GM19324 (cell line): ENCODE data around the gene WDR38.

Experiments used
- ATAC-seq: cut with Tn5 transposase; IDR thresholded peaks from one replicate; pipeline ENCODE4 v1.9.1; 2021; ENCODE audit warnings: mild to moderate bottlenecking, moderate library complexity; ENCODE audit not compliant: unreplicated experiment, low FRiP score

The WDR38 gene

DNA sequence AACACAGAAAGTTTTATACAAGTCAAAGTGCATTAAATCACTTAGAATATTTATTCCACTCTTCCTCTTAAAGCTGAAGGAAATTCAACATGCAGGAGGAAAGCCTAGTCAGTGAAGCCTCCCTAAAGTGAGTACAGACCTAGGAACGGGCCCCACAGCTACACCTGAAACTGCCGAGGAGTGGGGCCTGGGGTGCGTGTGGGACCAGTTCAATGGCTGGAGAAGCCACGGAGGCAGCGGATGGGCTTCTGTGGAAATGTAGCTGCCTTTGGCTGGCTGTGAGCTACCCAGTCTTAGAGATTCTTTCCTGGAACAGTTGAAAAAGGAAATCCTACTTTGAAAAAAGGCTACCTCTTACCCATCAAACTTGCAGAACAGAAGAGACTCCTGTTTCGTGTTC is 25.3 kb downstream of the WDR38 start:
- no peak for ATAC-seq

GRCh38 chr9:124879226-124879625 is 26.0 kb downstream of the WDR38 start:
- ATAC-seq: no peak

GRCh38 chr9:124880501-124880900 is 27.2 kb downstream of the WDR38 start:
- no peak for ATAC-seq

GRCh38 chr9:124881138-124881743 is 28.0 kb downstream of the WDR38 start:
- ATAC-seq: no peak

GRCh38 chr9:124882231-124882630 is 29.0 kb downstream of the WDR38 start:
- ATAC-seq: no peak

DNA sequence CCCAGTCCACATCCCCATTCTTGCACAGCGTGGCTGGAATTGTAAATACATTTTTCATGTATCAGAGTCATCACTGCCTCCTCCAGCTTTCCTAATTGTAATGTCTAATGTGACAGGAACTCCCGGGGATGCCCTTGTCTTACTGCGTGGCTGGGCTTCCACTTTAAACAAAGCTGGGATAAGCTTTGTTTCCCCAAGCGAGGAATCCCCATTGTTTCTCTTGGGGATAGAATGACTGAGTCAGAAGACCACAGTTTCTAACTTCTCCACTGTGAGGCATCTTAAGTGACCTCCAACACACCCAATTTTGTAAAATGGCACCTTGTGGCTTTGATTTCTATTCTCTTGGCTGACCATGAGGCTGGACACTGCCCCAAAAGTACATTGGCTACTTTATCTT is 31.1 kb downstream of the WDR38 start:
- ATAC-seq: no peak

GRCh38 chr9:124885551-124885950 is 32.3 kb downstream of the WDR38 start:
- ATAC-seq: no peak

- ATAC-seq: no peak
Observed at GRCh38 chr9:124886461-124886860, 33.2 kb downstream of the WDR38 start.

- ATAC-seq: no peak
Observed at GRCh38 chr9:124886866-124887492, 33.7 kb downstream of the WDR38 start.

GRCh38 chr9:124887832-124888231 is 34.6 kb downstream of the WDR38 start:
- ATAC-seq: no peak

DNA sequence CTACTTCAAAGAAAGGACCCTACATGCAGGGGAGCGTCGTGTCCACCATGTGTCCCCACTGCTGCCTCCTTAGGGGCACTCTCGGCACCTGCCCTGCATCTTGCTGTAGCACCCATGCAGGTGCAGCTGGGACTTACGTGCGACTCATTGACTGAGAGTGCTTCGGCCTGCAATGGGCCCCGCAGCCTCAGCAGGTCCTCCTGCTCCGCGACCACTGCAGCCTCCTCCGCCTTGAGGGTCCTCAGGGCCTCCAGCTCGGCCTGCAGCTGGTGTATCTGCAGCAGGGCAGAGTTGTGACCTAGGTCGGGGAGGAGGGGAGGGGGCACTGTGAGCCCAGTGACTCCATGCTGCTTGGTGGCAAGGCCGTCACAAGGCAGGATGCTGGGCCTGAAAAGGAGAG is 35.7 kb downstream of the WDR38 start:
- ATAC-seq: no peak

DNA sequence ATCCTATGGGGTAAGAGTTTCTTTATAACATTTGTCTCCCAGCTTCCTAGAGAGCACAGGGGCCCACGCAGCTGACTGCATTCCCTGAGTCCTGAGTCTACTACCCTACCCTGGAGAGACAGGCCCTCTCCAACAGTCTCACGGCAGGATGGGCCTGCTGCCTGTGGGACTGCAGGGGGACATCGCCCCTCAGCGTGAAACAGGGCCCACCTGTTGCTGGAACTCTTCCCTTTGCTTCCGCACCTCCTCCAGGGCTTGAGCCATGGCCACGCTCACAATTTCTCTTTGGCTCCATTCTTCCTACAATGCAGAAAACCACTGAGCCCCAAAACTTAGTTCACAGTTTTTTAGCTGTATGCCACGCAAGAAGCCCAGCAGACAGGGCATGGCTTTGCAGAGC is 36.9 kb downstream of the WDR38 start:
- no peak for ATAC-seq

GRCh38 chr9:124894035-124894740 is 40.9 kb downstream of the WDR38 start:
- ATAC-seq: no peak

GRCh38 chr9:124894741-124895170 is 41.5 kb downstream of the WDR38 start:
- no peak for ATAC-seq

- ATAC-seq: no peak
Observed at GRCh38 chr9:124897570-124898460, 44.6 kb downstream of the WDR38 start.

DNA sequence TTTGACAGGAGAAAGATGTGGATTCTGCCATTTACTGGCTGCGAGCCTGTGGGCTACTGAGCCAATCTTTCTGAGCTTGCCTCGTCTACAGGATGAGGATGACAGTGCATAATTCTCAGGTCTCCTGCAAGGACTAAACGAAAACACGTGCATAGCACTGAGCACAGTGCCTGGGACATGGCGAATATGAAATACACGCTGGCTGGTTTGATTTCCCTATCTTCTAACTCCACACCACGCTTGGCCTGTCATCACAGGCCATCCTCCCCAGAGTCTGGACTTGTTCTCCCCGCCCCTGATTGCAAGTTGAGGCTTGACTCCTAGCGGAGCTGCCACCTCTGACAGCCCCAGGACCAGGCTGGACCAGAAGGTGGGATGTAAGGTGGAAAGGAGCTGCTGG is 46.6 kb downstream of the WDR38 start:
- no peak for ATAC-seq

GRCh38 chr9:124906966-124907365 is 53.7 kb downstream of the WDR38 start:
- no peak for ATAC-seq
